Astrocyte (in vitro differentiated cells and primary cell): Measurements from ENCODE around the gene KAT7.

Experiments
- CTCF ChIP-seq: IDR thresholded peaks from 2 replicates; pipeline ENCODE4 v1.5.1; 2011; ENCODE audit warnings: low read depth, mild to moderate bottlenecking, inconsistent platforms, low read length, moderate library complexity; ENCODE audit not compliant: insufficient read depth
- EZH2 ChIP-seq: IDR thresholded peaks from 2 replicates; pipeline ENCODE4 v1.6.1; 2012; ENCODE audit warnings: mild to moderate bottlenecking, low read length, inconsistent platforms; ENCODE audit not compliant: insufficient read depth

DNA sequence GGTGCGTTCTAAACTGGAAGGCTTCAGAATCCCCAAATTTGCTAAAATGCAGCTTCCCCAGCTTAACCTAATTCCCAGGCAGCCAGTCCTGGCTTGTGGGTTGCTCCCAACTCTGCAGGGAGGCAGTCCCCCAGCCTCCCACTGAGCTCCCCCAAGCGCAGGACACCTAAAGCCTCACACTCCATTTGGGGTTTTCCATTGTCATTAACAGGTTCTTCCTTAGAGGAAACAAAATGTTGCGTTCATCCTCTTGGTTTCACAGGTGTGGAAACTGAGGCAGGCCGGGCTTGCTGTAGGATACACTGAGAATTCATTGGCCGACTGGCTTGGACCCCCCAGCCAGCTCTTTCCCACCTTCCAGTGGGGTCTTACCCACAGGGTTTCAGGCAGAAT is 61.7 kb downstream of the KAT7 start:
- no peak for TF ChIP-seq CTCF
- TF ChIP-seq EZH2 = no peak
